Stimulated activated naive CD8-positive, alpha-beta T cell treated with anti-CD3 and anti-CD28 coated beads, Interleukin-15, Interleukin-2, amounts not matched to agents 100 ng/mL and 50 ng/mL, for 24 hours (primary cell): Measurements from ENCODE around the gene SPARCL1.
"Not testable (repeated sequence)": the region's sequence is repeated elsewhere in the genome, so short reads cannot be mapped to it uniquely, and the experiment has no call there.

Source experiments
- H3K27ac Mint-ChIP-seq: one replicate; pipeline ENCODE4 v1.8.0; 2021; ENCODE audit warnings: mild to moderate bottlenecking, mixed read lengths
- H3K27me3 Mint-ChIP-seq: one replicate; pipeline ENCODE4 v1.8.0; 2021; ENCODE audit warnings: mixed read lengths
- H3K36me3 Mint-ChIP-seq: one replicate; pipeline ENCODE4 v1.8.0; 2021; ENCODE audit warnings: low read depth, mixed read lengths
- H3K4me1 Mint-ChIP-seq: one replicate; pipeline ENCODE4 v1.8.0; 2021; ENCODE audit warnings: low read depth, mixed read lengths
- H3K4me3 Mint-ChIP-seq: one replicate; pipeline ENCODE4 v1.8.0; 2021; ENCODE audit warnings: mild to moderate bottlenecking, mixed read lengths
- H3K9me3 Mint-ChIP-seq: one replicate; pipeline ENCODE4 v1.8.0; 2021; ENCODE audit warnings: mixed read lengths

Gene SPARCL1

GRCh38 chr4:87462102-87462501, 67.1 kb downstream of the SPARCL1 start:
- H3K4me3 Mint-ChIP-seq = no peak overlapping the region
- H3K27me3 Mint-ChIP-seq = no peaks in the 10 kb centered on the region
- peaks cover 17% of the 10 kb centered on the region for H3K36me3 Mint-ChIP-seq
- H3K9me3 Mint-ChIP-seq = no peaks in the 10 kb centered on the region
- H3K4me1 Mint-ChIP-seq = no peaks in the 10 kb centered on the region
- H3K27ac Mint-ChIP-seq = no peak overlapping the region

GRCh38 chr4:87461281-87461700, 67.9 kb downstream of the SPARCL1 start:
- H3K4me3 Mint-ChIP-seq = no peak overlapping the region
- no peak overlapping the region for H3K27ac Mint-ChIP-seq
- no peaks in the 10 kb centered on the region for H3K9me3 Mint-ChIP-seq
- no peaks in the 10 kb centered on the region for H3K27me3 Mint-ChIP-seq
- peaks cover 17% of the 10 kb centered on the region for H3K36me3 Mint-ChIP-seq
- no peaks in the 10 kb centered on the region for H3K4me1 Mint-ChIP-seq

- Mint-ChIP-seq H3K27ac (no peak overlapping the region), H3K36me3 (peaks cover 30% of the 10 kb centered on the region), H3K9me3 (no peaks in the 10 kb centered on the region), H3K4me3 (no peak overlapping the region), H3K4me1 (no peaks in the 10 kb centered on the region), H3K27me3 (no peaks in the 10 kb centered on the region)
Observed at GRCh38 chr4:87458913-87459312, 70.3 kb downstream of the SPARCL1 start.

- Mint-ChIP-seq H3K4me1 (no peaks in the 10 kb centered on the region), H3K9me3 (no peaks in the 10 kb centered on the region), H3K4me3 (no peak overlapping the region), H3K36me3 (peaks cover 44% of the 10 kb centered on the region), H3K27me3 (no peaks in the 10 kb centered on the region), H3K27ac (no peak overlapping the region)
Observed at GRCh38 chr4:87451537-87451936, 77.6 kb downstream of the SPARCL1 start.

- peaks cover 54% of the 10 kb centered on the region for H3K36me3 Mint-ChIP-seq
- H3K4me1 Mint-ChIP-seq, H3K4me3 Mint-ChIP-seq, H3K9me3 Mint-ChIP-seq, H3K27me3 Mint-ChIP-seq, H3K27ac Mint-ChIP-seq: not testable (repeated sequence)
Observed at GRCh38 chr4:87446375-87446774, 82.8 kb downstream of the SPARCL1 start.

GRCh38 chr4:87445964-87446363, 83.2 kb downstream of the SPARCL1 start:
- no peak overlapping the region for H3K4me3 Mint-ChIP-seq
- no peaks in the 10 kb centered on the region for H3K9me3 Mint-ChIP-seq
- peaks cover 52% of the 10 kb centered on the region for H3K36me3 Mint-ChIP-seq
- H3K27me3 Mint-ChIP-seq = no peaks in the 10 kb centered on the region
- no peak overlapping the region for H3K27ac Mint-ChIP-seq
- no peaks in the 10 kb centered on the region for H3K4me1 Mint-ChIP-seq

- no peak overlapping the region for H3K4me3 Mint-ChIP-seq
- no peaks in the 10 kb centered on the region for H3K4me1 Mint-ChIP-seq
- H3K9me3 Mint-ChIP-seq = no peaks in the 10 kb centered on the region
- H3K27ac Mint-ChIP-seq = no peak overlapping the region
- peaks cover 49% of the 10 kb centered on the region for H3K36me3 Mint-ChIP-seq
- H3K27me3 Mint-ChIP-seq = no peaks in the 10 kb centered on the region
Observed at GRCh38 chr4:87444741-87445140, 84.4 kb downstream of the SPARCL1 start.

GRCh38 chr4:87442889-87443288, 86.3 kb downstream of the SPARCL1 start:
- Mint-ChIP-seq H3K36me3 (peaks cover 58% of the 10 kb centered on the region), H3K27me3 (no peaks in the 10 kb centered on the region), H3K27ac (no peak overlapping the region), H3K4me1 (no peaks in the 10 kb centered on the region), H3K4me3 (no peak overlapping the region), H3K9me3 (no peaks in the 10 kb centered on the region)

- no peak overlapping the region for H3K4me3 Mint-ChIP-seq
- peaks cover 24% of the 10 kb centered on the region for H3K4me1 Mint-ChIP-seq
- H3K36me3 Mint-ChIP-seq = peaks cover 26% of the 10 kb centered on the region
- H3K27ac Mint-ChIP-seq = no peak overlapping the region
- H3K9me3 Mint-ChIP-seq = no peaks in the 10 kb centered on the region
- H3K27me3 Mint-ChIP-seq = no peaks in the 10 kb centered on the region
Observed at GRCh38 chr4:87433342-87433741, 95.8 kb downstream of the SPARCL1 start.

GRCh38 chr4:87430038-87430437, 99.1 kb downstream of the SPARCL1 start:
- Mint-ChIP-seq H3K4me1 (peaks cover 42% of the 10 kb centered on the region), H3K9me3 (no peaks in the 10 kb centered on the region), H3K27ac (no peak overlapping the region), H3K27me3 (no peaks in the 10 kb centered on the region), H3K36me3 (peaks cover 8% of the 10 kb centered on the region), H3K4me3 (no peak overlapping the region)

- Mint-ChIP-seq H3K4me3 (no peak overlapping the region), H3K27me3 (no peaks in the 10 kb centered on the region), H3K4me1 (peaks cover 50% of the 10 kb centered on the region), H3K9me3 (no peaks in the 10 kb centered on the region), H3K36me3 (peaks cover 8% of the 10 kb centered on the region), H3K27ac (no peak overlapping the region)
Observed at GRCh38 chr4:87428979-87429378, 100.2 kb downstream of the SPARCL1 start.

GRCh38 chr4:87427518-87427868, 101.7 kb downstream of the SPARCL1 start:
- H3K4me1 Mint-ChIP-seq = peaks cover 58% of the 10 kb centered on the region
- H3K9me3 Mint-ChIP-seq = no peaks in the 10 kb centered on the region
- no peak overlapping the region for H3K27ac Mint-ChIP-seq
- peaks cover 7% of the 10 kb centered on the region for H3K36me3 Mint-ChIP-seq
- H3K4me3 Mint-ChIP-seq = no peak overlapping the region
- no peaks in the 10 kb centered on the region for H3K27me3 Mint-ChIP-seq

- Mint-ChIP-seq H3K36me3 (peaks cover 6% of the 10 kb centered on the region), H3K9me3 (no peaks in the 10 kb centered on the region), H3K4me3 (no peak overlapping the region), H3K4me1 (peaks cover 58% of the 10 kb centered on the region), H3K27ac (no peak overlapping the region), H3K27me3 (no peaks in the 10 kb centered on the region)
Observed at GRCh38 chr4:87426865-87427517, 102.2 kb downstream of the SPARCL1 start.

- Mint-ChIP-seq H3K4me1 (peaks cover 65% of the 10 kb centered on the region), H3K27me3 (no peaks in the 10 kb centered on the region), H3K9me3 (no peaks in the 10 kb centered on the region), H3K36me3 (peaks cover 4% of the 10 kb centered on the region), H3K27ac (no peak overlapping the region), H3K4me3 (no peak overlapping the region)
Observed at GRCh38 chr4:87425711-87426110, 103.5 kb downstream of the SPARCL1 start.

- not testable (repeated sequence) for H3K36me3 Mint-ChIP-seq, H3K9me3 Mint-ChIP-seq, H3K27me3 Mint-ChIP-seq
- peak overlapping the region; percentile 98 for H3K4me3 Mint-ChIP-seq
- peaks cover 52% of the 10 kb centered on the region for H3K4me1 Mint-ChIP-seq
- H3K27ac Mint-ChIP-seq = peak overlapping the region; percentile 5
Observed at GRCh38 chr4:87424099-87424543, 105.1 kb downstream of the SPARCL1 start.
